ENCODE measurements around the gene FRMD3. TPM values are rescaled to one million over a fixed set of nuclear protein-coding genes. Genes with fewer than 3 reads are reported as not detected.

FRMD3 gene
- total RNA-seq, 1 experiment from 2014 or later, result not detected

DNA sequence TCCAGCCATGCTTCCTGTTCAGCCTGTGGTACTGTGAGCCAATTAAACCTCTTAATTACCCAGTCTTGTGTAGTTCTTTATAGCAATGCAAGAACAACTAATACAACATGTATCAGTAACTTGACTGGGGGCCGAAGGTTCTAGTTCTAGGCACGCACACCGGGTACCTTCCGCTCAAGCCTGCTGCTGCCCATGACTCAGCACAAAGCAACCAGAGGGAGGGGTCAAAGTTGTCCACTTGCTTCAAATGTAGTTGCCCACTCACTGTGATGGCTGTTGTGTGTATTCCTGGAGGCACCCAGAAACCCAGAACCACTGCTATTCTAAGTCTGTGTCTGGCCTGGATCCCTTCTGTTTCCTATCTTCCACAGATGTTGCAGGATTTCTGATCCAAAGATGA lies 222.6 kb downstream of the FRMD3 start:
- no peak for DNase-seq (ENCODE audit: low spot score)
- in situ Hi-C loops (cut with HindIII; ENCODE audit: low sequenced_read_pairs), result no loop called here

DNA sequence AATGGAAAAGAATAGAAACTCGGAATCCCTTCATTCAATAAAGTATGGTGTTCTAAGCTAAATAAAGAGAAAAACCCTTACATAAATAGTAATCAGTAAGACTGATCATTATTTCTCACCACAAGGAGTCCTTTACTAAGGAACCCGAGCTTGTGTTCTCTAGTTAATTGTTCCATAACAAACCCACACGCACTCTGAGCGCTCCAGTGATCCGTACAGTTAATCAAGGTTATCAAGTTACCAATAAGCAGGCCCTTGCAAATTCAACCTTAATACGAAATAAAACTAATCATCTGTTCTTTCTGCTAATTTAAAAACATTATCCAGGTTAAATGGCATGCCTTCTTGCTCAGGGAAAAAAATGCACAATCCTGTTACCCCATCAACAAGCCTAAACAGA lies 224.4 kb downstream of the FRMD3 start:
- DNase-seq (ENCODE audit: low spot score), result no peak
- in situ Hi-C loops (cut with HindIII; ENCODE audit: low sequenced_read_pairs), result no loop called here

DNA sequence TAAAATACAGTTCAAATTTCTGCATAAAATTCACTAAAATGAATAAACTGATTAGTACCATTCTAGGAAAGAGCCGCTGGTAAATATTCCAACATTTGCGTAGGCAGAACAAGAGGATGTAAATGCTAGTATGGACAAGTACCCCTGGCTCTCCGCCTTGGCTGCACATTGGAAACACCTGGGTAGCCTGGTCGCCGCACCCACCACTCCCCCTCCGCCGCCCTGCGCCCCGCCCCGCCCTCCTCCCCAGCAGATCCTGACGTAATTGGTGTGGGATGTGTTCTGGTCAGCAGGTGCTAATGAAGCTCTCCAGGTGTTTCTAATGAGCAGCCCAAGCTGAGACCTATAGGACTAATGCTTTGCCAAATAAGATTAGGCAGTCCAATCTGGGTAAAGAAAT lies 225.7 kb downstream of the FRMD3 start:
- DNase-seq (ENCODE audit: low spot score), result no peak
- in situ Hi-C loops (cut with HindIII; ENCODE audit: low sequenced_read_pairs), result no loop called here

DNA sequence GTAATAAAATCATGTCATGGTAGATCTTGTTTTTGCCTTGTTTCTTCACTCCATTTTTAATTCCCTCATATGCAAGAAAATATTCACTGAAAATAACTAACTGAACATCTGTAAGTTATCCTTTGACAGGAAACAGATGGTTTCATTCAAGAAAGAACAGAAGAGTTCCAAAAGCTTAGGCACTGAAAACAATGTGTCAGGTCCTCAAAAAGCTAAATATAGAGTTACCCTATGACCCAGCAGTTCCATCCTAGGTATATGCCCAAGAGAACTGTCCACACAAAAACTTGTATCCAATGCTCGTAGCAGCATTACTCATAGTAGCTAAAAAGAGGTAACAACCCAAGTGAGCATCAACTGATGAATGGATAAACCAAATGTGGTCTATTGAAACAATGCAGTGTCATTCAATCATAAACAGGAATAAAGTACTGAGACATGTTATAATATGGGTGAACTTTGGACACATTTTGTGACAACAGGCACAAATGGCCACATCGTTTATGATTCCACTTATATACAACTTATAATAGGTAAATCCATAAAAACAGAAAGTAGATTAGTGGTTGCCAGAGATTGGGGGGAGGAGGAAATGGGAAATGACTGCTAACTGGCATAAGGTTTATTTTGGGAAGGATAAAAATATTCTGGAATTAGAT lies 231.0 kb downstream of the FRMD3 start:
- DNase-seq (ENCODE audit: low spot score), result no peak
- in situ Hi-C loops (cut with HindIII; ENCODE audit: low sequenced_read_pairs), result no loop called here

DNA sequence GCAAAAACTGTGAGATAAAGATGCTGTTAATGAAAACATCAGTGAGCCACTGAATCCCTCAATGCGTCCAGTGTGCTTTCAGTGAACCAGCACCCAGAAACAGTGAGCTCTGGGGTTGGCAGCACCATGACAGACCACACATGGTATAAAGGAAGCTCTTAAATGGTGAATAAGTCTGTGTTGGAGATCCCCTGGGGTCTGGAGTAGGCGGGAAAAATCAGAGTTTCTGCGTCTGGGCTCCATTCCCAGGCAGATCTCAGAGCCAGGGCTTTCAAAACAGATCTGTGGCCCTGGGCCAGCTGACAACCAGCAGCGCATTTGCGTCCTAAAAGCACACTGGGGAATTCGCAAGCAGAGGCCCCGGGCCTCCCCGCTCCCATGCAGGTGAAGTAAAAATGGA lies 233.5 kb downstream of the FRMD3 start:
- in situ Hi-C loops (cut with HindIII; ENCODE audit: low sequenced_read_pairs), result no loop called here
- peak; percentile 70 for DNase-seq (ENCODE audit: low spot score)

DNA sequence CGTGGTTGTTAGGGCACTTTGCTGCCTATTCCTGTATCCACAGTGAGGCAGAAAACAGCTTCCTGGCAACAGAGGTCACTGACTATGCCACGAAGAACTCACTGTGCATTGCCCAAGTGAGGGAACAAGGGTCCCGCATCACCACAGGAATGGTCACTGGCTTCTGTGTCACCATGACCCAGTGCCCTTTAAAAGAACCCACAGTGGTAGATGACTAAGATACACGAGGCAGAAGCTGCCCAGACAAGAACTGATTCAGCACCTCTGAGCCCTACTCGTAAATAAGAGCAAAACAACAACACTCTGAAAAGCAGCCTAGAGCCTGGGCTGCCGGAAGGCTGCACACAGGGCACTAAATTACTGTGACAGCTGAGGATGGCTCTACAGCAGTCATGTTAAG lies 238.6 kb downstream of the FRMD3 start:
- no peak for DNase-seq (ENCODE audit: low spot score)
- in situ Hi-C loops (cut with HindIII; ENCODE audit: low sequenced_read_pairs), result no loop called here

DNA sequence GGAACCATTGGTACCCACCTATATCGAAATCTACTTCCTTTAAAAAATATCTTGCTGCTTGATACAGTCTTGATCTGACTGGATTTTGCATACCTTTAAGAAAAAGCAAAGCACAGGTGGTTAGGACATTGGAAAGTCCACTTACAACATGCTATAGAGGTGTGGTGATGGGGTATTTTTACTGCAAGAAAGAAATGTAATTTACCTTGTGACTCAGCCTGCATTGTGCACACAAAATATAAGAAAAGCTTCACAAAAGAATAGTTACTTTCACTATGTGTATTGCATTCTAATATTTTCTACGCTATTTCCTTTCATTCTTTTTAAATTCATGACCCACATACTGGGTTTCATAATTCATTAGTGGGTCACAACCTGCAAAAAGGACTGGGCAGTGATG lies 239.1 kb downstream of the FRMD3 start:
- no peak for DNase-seq (ENCODE audit: low spot score)
- in situ Hi-C loops (cut with HindIII; ENCODE audit: low sequenced_read_pairs), result no loop called here

DNA sequence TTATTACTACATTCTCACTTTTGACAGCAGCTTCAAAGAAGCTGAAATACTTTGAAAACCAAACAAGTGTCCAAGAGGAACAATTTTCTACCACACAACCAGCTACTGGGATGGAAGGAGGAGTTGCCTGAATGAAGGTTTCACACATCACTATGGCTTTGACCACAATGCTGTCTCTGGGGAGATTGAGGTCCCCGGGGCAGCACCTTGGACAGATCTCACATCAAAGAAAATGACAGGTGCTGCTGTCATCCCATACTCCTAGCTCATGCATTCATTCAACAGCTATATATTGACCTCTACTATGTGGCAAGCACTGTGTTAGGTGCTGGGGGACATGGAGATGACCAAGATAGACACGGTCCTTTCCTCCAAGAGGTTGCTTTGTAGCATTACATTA lies 242.1 kb downstream of the FRMD3 start:
- DNase-seq (ENCODE audit: low spot score), result no peak
- in situ Hi-C loops (cut with HindIII; ENCODE audit: low sequenced_read_pairs), result no loop called here

DNA sequence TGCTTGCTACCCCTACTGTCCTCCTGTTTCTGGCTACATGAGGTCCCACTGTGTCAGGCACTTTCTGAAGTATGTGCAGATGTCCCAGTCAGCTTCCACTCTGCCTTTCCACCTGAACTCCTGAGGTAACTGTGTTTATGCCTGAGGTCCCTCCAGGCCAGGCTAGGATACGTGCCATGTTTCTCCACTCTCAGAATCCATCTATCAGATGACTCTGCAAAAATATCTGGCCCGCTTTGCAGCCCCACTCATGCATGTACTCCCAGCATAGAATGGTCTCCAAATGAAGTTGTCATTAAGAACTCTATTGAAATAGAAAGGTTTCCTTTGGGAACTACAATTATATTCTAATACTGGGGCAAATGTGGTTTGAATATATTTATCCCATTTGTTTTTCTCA lies 243.4 kb downstream of the FRMD3 start:
- DNase-seq (ENCODE audit: low spot score), result no peak
- in situ Hi-C loops (cut with HindIII; ENCODE audit: low sequenced_read_pairs), result no loop called here

DNA sequence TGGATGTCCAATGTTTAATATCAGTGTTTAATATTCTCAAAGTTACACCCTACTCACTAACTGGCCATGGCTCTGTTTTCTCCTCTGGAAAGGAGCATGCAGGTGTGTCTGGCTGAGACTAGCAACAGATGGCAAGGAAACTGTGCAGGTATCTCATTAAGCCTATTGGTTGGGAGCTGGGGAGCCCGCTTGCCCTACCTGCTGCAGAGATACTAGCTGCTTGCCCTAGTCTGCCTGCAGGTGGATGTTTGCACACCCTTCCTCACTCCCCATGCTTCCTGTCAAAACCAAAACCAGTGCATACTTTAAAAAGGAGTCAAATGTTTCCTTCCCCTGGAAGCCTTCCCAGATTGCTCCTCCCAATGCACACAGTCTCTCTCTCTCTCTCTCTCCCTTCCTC lies 247.0 kb downstream of the FRMD3 start:
- in situ Hi-C loops (cut with HindIII; ENCODE audit: low sequenced_read_pairs), result no loop called here
- DNase-seq (ENCODE audit: low spot score), result no peak

DNA sequence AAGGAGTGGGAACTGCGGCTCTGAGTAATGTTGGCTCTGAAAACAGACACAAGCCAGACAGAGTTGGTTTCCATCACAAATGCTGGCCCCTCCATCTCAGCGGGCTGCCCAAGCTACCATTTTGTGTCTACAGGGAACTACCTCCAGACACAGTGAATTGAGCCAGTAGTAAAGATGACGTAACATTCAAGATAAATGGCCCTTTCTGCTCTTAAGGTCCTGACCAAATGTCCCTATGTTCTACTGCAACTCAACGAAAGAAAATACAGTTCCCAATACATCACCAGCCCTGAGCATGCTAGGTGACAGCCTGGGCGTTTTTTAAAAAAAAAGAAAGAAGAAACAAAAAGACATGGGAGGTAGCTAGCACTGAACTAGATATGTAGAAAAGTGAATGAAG lies 247.5 kb downstream of the FRMD3 start:
- in situ Hi-C loops (cut with HindIII; ENCODE audit: low sequenced_read_pairs), result no loop called here
- no peak for DNase-seq (ENCODE audit: low spot score)

DNA sequence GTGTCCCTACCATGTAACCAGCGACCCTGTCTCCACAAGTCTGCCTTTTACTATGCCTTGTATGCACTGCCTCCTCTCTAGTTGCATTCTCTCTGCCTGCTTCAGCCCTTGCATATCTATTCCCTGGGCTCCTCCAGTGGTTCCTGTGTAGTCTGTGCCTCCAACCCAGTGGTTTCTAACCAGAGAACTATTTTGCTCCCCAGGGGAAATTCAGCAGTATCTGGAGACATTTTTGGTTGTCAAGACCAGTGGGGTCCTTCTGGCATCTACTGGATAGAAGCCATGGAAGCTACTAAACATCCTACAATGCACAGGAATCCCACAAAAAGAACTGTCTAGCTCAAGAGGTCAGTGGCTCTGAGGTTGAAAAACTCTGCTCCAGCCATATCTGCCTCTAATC lies 251.2 kb downstream of the FRMD3 start:
- in situ Hi-C loops (cut with HindIII; ENCODE audit: low sequenced_read_pairs), result no loop called here
- no peak for DNase-seq (ENCODE audit: low spot score)

DNA sequence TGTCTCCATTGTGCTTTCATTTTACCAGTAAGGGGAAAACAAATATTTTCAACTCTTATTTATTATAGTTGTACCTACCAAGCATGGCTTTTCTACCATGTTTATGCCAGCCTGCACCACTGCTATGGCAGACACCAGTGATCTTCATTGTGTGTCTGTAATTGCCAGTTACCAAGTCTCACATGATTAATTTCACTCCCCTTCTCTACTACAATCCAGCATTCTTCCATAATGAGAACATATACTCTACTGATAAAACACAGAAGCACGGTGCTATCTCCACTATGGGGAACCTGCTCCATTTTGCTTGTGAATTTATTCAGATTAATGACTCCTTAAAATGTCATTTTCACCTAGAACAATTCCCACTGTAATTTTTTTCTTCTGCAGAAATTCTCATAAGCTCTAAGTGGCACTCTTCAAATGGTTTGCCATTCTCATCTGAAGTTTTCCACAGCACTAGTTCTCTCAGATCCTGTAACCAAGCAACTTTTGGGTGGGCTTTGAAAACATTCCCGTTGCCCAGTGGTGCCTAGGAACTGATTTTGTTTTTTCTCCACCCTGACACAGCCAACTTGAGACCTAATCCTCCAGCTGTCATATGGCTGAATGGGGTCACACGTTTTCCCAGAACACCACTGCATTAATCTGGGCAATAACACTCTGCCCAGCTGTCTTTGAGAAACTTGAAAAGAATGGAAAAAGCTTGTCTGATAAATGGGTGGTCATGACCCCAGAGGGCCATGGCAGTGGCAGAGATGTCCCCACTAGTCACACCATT lies 252.6 kb downstream of the FRMD3 start:
- in situ Hi-C loops (cut with HindIII; ENCODE audit: low sequenced_read_pairs), result no loop called here
- DNase-seq (ENCODE audit: low spot score), result no peak

DNA sequence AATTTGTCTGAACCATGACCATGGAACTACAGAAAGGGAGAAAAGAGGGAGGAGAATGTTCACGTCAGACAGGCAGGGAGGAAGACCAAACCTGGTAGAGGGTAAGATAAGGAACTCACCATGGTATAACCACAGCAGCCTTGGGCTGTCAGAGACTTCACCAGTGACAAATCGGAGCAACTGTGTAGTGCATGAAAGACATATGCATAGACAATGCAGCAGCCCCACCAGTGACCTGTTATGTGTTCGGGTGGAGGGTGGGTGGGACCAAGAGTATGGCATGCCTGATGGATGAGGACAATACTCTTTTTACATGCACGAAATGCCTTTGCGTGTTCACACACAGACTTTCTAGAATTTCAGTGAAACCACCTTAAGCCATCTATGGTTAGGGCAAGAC lies 253.5 kb downstream of the FRMD3 start:
- in situ Hi-C loops (cut with HindIII; ENCODE audit: low sequenced_read_pairs), result no loop called here
- DNase-seq (ENCODE audit: low spot score), result no peak

DNA sequence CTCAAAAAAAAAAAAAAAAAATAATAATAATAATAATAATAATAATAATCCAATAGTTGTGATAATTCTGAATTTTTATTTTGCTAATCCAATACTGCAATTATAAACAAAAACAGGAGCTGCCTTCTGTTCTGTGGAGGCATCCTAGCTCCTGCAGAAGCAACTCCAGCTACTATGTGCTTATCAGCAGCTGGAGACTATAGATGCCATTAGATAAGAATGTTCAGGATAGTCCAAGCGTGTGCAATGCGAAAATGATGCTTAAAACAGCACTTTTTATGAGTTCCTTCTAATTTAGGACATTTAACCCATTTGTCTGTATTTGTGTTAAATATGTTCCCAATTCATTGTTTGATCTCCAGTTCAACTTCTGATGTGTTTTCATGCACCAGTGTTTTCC lies 254.7 kb downstream of the FRMD3 start:
- in situ Hi-C loops (cut with HindIII; ENCODE audit: low sequenced_read_pairs), result no loop called here
- DNase-seq (ENCODE audit: low spot score), result no peak

DNA sequence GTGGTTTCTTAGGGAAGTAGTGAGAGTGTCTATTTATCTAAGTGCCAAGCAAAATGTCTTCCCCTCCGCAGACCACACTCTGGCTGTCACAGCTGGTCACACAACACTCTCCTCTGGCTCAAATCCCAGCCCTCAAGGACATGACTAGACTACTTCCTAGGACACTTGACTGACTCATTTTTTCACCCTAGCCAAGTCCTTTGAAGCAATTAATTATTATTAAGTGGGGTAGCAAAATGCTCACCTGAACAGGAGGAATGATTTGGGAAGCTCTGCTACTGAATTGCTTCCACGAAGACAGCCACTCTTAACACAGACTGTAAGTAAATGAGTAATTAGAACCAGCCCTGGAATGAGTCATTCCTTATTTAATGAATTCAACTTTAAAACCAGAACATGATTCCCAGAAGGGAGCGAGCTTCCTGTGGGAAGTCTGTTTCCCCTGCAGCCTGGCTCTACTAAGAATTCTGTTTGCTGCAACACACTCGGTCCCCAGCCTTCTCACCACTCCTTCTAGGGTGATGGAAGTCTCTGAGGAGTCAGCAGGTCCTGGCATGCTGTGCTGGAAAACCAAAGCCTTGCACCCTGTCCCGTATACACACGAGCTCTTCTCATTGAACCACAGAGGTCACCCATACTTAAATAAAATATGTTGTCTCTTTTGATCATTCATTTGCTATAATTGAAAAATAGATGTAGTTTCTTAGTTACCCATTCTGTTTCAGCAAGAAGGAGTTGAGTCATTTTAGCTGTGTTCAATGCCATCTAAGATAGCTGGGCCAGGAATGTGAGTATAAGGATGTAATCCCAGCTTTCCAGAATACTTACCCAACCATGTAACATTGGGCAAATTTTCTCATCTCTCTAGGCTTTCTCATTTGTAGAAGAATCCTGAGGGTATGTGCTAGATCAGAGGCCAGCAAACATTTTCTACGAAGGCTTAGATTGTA lies 256.6 kb downstream of the FRMD3 start:
- in situ Hi-C loops (cut with HindIII; ENCODE audit: low sequenced_read_pairs), result no loop called here
- peak; percentile 8 for DNase-seq (ENCODE audit: low spot score)

DNA sequence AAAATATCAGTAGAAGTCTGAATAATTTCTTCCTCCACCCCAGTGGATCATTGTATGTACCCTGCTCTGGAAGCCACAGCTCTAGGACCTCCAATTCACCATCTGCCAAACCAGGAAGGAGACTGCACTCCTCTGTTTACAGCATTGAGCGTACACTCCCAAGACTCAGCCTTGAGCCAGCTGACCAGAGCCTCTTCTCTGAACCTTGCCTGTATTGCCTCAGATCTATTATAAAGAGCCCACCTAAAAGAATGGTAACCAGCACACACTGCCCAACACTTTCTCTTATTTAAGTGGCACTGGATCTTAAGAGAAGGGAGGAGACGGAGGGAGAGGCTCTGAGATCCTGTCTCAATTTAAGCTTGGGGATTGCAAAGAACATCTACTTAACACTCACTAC lies 257.4 kb downstream of the FRMD3 start:
- in situ Hi-C loops (cut with HindIII; ENCODE audit: low sequenced_read_pairs), result no loop called here
- DNase-seq (ENCODE audit: low spot score), result no peak

DNA sequence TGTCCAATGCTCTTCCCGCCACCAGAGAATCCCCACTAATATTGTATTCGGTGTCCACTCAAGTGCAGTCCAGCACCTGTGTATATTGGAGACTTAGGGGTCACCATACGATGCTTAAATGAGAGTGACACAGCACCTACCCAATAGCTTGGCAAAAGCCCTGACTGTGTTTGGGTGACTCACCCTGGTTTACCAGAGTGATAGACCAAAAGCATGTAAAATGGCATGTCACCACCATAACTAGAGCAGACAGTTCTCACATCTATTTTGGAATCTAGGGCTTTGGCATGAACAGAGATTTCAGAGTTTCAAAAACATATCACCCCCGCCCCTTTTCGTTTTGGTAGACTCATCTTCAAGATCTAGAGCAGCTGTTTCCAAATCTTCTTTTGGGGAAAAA lies 257.9 kb downstream of the FRMD3 start:
- in situ Hi-C loops (cut with HindIII; ENCODE audit: low sequenced_read_pairs), result no loop called here
- DNase-seq (ENCODE audit: low spot score), result no peak

DNA sequence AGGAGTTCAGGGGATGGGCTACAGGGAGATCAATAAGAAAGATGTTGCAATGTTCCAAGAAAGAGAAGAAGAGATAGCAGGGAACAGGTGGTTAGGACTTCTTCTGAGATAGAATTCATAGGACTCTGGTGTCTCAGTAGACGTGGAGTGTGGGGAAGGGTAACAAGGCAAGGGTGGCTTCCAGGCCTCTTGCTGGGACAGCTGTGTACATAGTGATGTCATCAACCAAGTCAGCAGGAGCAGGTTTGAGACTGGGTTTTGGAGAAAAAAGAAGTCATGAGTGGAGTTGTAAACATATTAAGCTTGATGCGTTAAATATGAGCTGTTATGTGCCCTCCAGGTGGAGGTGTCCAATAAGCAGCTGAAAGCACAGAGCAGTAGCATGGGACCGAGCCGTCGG lies 263.4 kb downstream of the FRMD3 start:
- in situ Hi-C loops (cut with HindIII; ENCODE audit: low sequenced_read_pairs), result no loop called here
- DNase-seq (ENCODE audit: low spot score), result no peak

DNA sequence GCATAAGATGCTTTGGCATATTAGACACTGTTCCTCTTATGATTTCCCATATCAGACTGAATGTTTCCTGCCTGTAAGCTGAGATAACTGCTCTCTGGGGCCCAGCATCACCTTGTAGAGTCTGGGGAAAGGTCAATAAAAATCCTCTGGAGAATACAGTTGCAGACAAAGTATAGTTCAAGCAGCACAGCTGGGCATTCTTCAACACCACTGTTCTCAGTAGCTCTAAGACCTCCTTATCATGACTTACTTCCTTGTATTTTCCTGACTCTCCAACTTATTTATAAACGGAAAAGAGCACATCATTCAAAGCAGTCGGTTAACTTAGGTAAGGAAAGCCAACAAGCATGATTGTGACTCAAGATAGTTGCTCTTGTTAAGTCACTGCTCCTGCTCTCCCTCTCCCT lies 266.5 kb downstream of the FRMD3 start:
- in situ Hi-C loops (cut with HindIII; ENCODE audit: low sequenced_read_pairs), result no loop called here
- DNase-seq (ENCODE audit: low spot score), result no peak
